ENCODE measurements around the gene GRIN2D. TPM values are rescaled to one million over a fixed set of nuclear protein-coding genes. Genes with fewer than 3 reads are reported as not detected.
A peak's percentile ranks its signal among the peaks of the same experiment; 100 is the strongest.

The GRIN2D gene
- total RNA-seq, 1 donor from 2014 or later, result 15.8 TPM

GRCh38 chr19:48359123-48359522 is 34.3 kb upstream of the GRIN2D start:
- TF ChIP-seq CTCF (IDR thresholded peaks at IDR 0.05; ENCODE audit: unreplicated experiment), result no peak
- Mint-ChIP-seq H3K27me3 (ENCODE audit: low read depth) (no peaks in the 10 kb centered on the region), H3K4me1 (peaks cover 2% of the 10 kb centered on the region), H3K9me3 (no peaks in the 10 kb centered on the region), H3K4me3 (no peak overlapping the region), H3K36me3 (no peaks in the 10 kb centered on the region), H3K27ac (no peak overlapping the region)
- no peak for DNase-seq (ENCODE audit: low spot score in 2 of 2, unreplicated experiment in 2 of 2)

- no peak for TF ChIP-seq CTCF (IDR thresholded peaks at IDR 0.05; ENCODE audit: unreplicated experiment)
- H3K36me3 Mint-ChIP-seq, result no peaks in the 10 kb centered on the region
- H3K27me3 Mint-ChIP-seq (ENCODE audit: low read depth), result no peaks in the 10 kb centered on the region
- no peaks in the 10 kb centered on the region for H3K9me3 Mint-ChIP-seq
- no peak for DNase-seq (ENCODE audit: low spot score in 2 of 2, unreplicated experiment in 2 of 2)
- H3K27ac Mint-ChIP-seq, result no peak overlapping the region
- no peak overlapping the region for H3K4me3 Mint-ChIP-seq
- H3K4me1 Mint-ChIP-seq, result peaks cover 3% of the 10 kb centered on the region
Measured at GRCh38 chr19:48361912-48362311, 31.6 kb upstream of the GRIN2D start.

- DNase-seq (ENCODE audit: low spot score in 2 of 2, unreplicated experiment in 2 of 2), result peak; percentile 92 to 96
- peaks cover 3% of the 10 kb centered on the region for H3K4me1 Mint-ChIP-seq
- H3K9me3 Mint-ChIP-seq, result no peaks in the 10 kb centered on the region
- no peaks in the 10 kb centered on the region for H3K36me3 Mint-ChIP-seq
- H3K27ac Mint-ChIP-seq, result peak overlapping the region; percentile 87
- peak overlapping the region; percentile 73 for H3K4me3 Mint-ChIP-seq
- H3K27me3 Mint-ChIP-seq (ENCODE audit: low read depth), result no peaks in the 10 kb centered on the region
- TF ChIP-seq CTCF (IDR thresholded peaks at IDR 0.05; ENCODE audit: unreplicated experiment), result no peak
Measured at GRCh38 chr19:48362716-48363499, 30.6 kb upstream of the GRIN2D start.

- Mint-ChIP-seq H3K27ac (peak overlapping the region; percentile 87), H3K36me3 (no peaks in the 10 kb centered on the region), H3K4me1 (peaks cover 3% of the 10 kb centered on the region), H3K9me3 (no peaks in the 10 kb centered on the region), H3K27me3 (ENCODE audit: low read depth) (no peaks in the 10 kb centered on the region), H3K4me3 (peak overlapping the region; percentile 73)
- no peak for TF ChIP-seq CTCF (IDR thresholded peaks at IDR 0.05; ENCODE audit: unreplicated experiment)
- peak in 1 of 2 experiments; percentile 65 for DNase-seq (ENCODE audit: low spot score in 2 of 2, unreplicated experiment in 2 of 2)
Measured at GRCh38 chr19:48363500-48363809, 30.0 kb upstream of the GRIN2D start.

GRCh38 chr19:48363810-48364597 is 29.5 kb upstream of the GRIN2D start, which contains the start of the genes SYNGR4 and TMEM143:
TSS of gene SYNGR4 (plus strand) at chr19:48364367. CDS start at chr19:48365843, 1,476 bp downstream.
TSS of gene TMEM143 (minus strand) at chr19:48363940. CDS start at chr19:48363920, 20 bp downstream.
- no peaks in the 10 kb centered on the region for H3K27me3 Mint-ChIP-seq (ENCODE audit: low read depth)
- no peaks in the 10 kb centered on the region for H3K36me3 Mint-ChIP-seq
- no peaks in the 10 kb centered on the region for H3K9me3 Mint-ChIP-seq
- peak within 1 kb of the TSS; percentile 73 for H3K4me3 Mint-ChIP-seq
- peak within 1 kb of the TSS; percentile 87 for H3K27ac Mint-ChIP-seq
- peaks cover 3% of the 10 kb centered on the region for H3K4me1 Mint-ChIP-seq
- DNase-seq (ENCODE audit: low spot score in 2 of 2, unreplicated experiment in 2 of 2), result peak; percentile 97 to 99
- no peak for TF ChIP-seq CTCF (IDR thresholded peaks at IDR 0.05; ENCODE audit: unreplicated experiment)

Measured in mesothelial cell of epicardium (in vitro differentiated cells).